Naive thymus-derived CD4-positive, alpha-beta T cell (primary cell): ENCODE results near the gene TBC1D4. TPM values are rescaled to one million over a fixed set of nuclear protein-coding genes. Genes with fewer than 3 reads are reported as not detected.

Source experiments
- ATAC-seq: fragments of 150-1000 bp; cut with Tn5 transposase; 2 replicates; pipeline ENCODE4 v1.10.0; 2021; ENCODE audit warnings: mild to moderate bottlenecking, moderate library complexity
- CTCF ChIA-PET: fragments of 350-600 bp; sonication (Branson Sonifier 250); formaldehyde crosslinking; loops from one replicate; lab custom pipeline; 2021; ENCODE audit warnings: antibody characterized with exemption; lab: Charles Lee
- POLR2A ChIA-PET: fragments of 350-600 bp; sonication (Branson Sonifier 250); formaldehyde crosslinking; loops from one replicate; lab custom pipeline; 2021; ENCODE audit warnings: antibody characterized with exemption, inconsistent platforms; lab: Charles Lee
- DNase-seq, 9 donors: peaks; one replicate each; pipeline versions ENCODE4 v3.0.0 to v3.0.0-alpha.2; 2020 to 2022; ENCODE audit warnings: mixed read lengths in 1 of 9
- H3K27ac ChIP-seq: one replicate; pipeline ENCODE4 v1.7.0; 2013; ENCODE audit warnings: mild to moderate bottlenecking, low read depth, low read length, moderate library complexity
- H3K27me3 ChIP-seq, 2 donors: one replicate each; pipeline ENCODE4 v1.7.0; 2013; ENCODE audit warnings: low read length in 2 of 2, mild to moderate bottlenecking in 2 of 2, moderate library complexity in 2 of 2; ENCODE audit not compliant: control insufficient read depth in 2 of 2, insufficient read depth in 2 of 2
- H3K36me3 ChIP-seq, 3 experiments: 1 replicate in 2 of 3; 2 replicates in 1 of 3; pipeline ENCODE4 v1.7.0; 2013; ENCODE audit warnings: low read length in 3 of 3, mild to moderate bottlenecking in 3 of 3, moderate library complexity in 1 of 3; ENCODE audit not compliant: insufficient read depth in 3 of 3, control insufficient read depth in 2 of 3
- H3K4me1 ChIP-seq, 2 donors: one replicate each; pipeline ENCODE4 v1.7.0; 2013; ENCODE audit warnings: low read length in 2 of 2, mild to moderate bottlenecking in 2 of 2, moderate library complexity in 1 of 2; ENCODE audit not compliant: control insufficient read depth in 2 of 2, insufficient read depth in 2 of 2
- H3K4me3 ChIP-seq: 2 replicates; pipeline ENCODE4 v1.7.0; 2013; ENCODE audit warnings: mild to moderate bottlenecking, low read length
- H3K9me3 ChIP-seq, 3 experiments: 1 replicate in 2 of 3; 2 replicates in 1 of 3; pipeline ENCODE4 v1.7.0; 2013; ENCODE audit warnings: low read length in 3 of 3; ENCODE audit not compliant: control insufficient read depth in 2 of 3
- H3K27ac Mint-ChIP-seq, 9 donors: one replicate each; pipeline ENCODE4 v1.8.0; 2020 to 2022; ENCODE audit warnings: mixed read lengths in 9 of 9, mild to moderate bottlenecking in 8 of 9, moderate library complexity in 5 of 9, inconsistent platforms in 2 of 9
- H3K27me3 Mint-ChIP-seq, 5 donors: one replicate each; pipeline ENCODE4 v1.8.0; 2021 to 2022; ENCODE audit warnings: mixed read lengths in 5 of 5, mild to moderate bottlenecking in 1 of 5
- H3K36me3 Mint-ChIP-seq, 5 donors: one replicate each; pipeline ENCODE4 v1.8.0; 2020 to 2022; ENCODE audit warnings: mixed read lengths in 5 of 5, mild to moderate bottlenecking in 3 of 5, inconsistent platforms in 1 of 5
- H3K4me1 Mint-ChIP-seq, 7 donors: one replicate each; pipeline ENCODE4 v1.8.0; 2020 to 2022; ENCODE audit warnings: mixed read lengths in 7 of 7, mild to moderate bottlenecking in 3 of 7, inconsistent platforms in 1 of 7
- H3K4me3 Mint-ChIP-seq, 10 donors: one replicate each; pipeline ENCODE4 v1.8.0; 2020 to 2022; ENCODE audit warnings: mild to moderate bottlenecking in 10 of 10, mixed read lengths in 10 of 10, moderate library complexity in 6 of 10, inconsistent platforms in 2 of 10
- H3K9me3 Mint-ChIP-seq, 11 donors: one replicate each; pipeline ENCODE4 v1.8.0; 2020 to 2022; ENCODE audit warnings: mixed read lengths in 11 of 11, mild to moderate bottlenecking in 4 of 11, inconsistent platforms in 1 of 11, moderate library complexity in 1 of 11
- intact Hi-C, 2 donors: fragments of 100-400 bp; cut with micrococcal nuclease; formaldehyde crosslinking; loops; one replicate each; pipeline ENCODE4 v1.15.1; 2023
- polyA plus RNA-seq, 2 donors: library from polyadenylated mRNA; unstranded; fragments of 300-500 nt; fragmentation: Illumina TruSeq; gene quantifications; one replicate each; pipeline ENCODE4 v1.2.3, GENCODE V29; 2021
- total RNA-seq, 6 experiments: library from RNA in 5 of 6; stranded (reverse) in 5 of 6; gene quantifications; 1 replicate in 5 of 6; 2 replicates in 1 of 6; pipeline ENCODE4 v1.2.3 and lab custom pipeline; 2021 to 2026

The TBC1D4 gene
- total and polyA plus RNA-seq, 7 experiments from 2014 or later = 12.4 to 73.8 (median 42.7) TPM

DNA sequence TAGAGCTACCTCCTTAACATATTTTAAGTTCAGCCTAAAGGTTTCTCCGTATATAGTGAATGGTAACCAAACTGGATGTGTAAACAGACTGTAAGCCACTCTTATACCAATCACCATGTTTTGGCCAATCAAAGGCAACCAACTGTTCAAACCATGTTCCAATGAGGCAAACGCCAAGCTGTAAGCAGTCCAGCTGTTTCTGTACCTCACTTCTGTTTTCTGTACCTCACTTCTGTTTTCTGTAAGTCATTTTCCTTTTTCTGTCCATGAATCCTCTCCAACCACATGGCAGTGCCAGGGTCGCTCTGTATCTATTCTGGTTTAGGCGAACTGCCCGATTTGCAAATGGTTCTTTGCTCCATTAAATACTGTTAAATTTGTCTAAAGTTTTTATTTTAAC is 31.3 kb upstream of the TBC1D4 start:
- no peaks in the 10 kb centered on the region for H3K4me1 ChIP-seq
- POLR2A ChIA-PET = no interaction called here
- intact Hi-C loops = no loop called here
- Mint-ChIP-seq H3K27ac (no peak overlapping the region), H3K9me3 (peaks cover 0 to 4% (median 0%) of the 10 kb centered on the region in 11 donors), H3K27me3 (peaks cover 0 to 18% (median 9%) of the 10 kb centered on the region in 5 donors), H3K4me1 (peaks cover 0 to 5% (median 0%) of the 10 kb centered on the region in 7 donors), H3K36me3 (no peaks in the 10 kb centered on the region), H3K4me3 (no peak overlapping the region)
- no peaks in the 10 kb centered on the region for H3K27me3 ChIP-seq
- CTCF ChIA-PET = no interaction called here
- no peak for DNase-seq
- no peak for ATAC-seq
- no peak overlapping the region for H3K27ac ChIP-seq
- no peaks in the 10 kb centered on the region for H3K36me3 ChIP-seq
- no peaks in the 10 kb centered on the region for H3K9me3 ChIP-seq
- H3K4me3 ChIP-seq = no peak overlapping the region

- Mint-ChIP-seq H3K27ac (no peak overlapping the region), H3K27me3 (peaks cover 0 to 18% (median 9%) of the 10 kb centered on the region in 5 donors), H3K9me3 (peaks cover 0 to 3% (median 0%) of the 10 kb centered on the region in 11 donors), H3K4me1 (peaks cover 0 to 5% (median 0%) of the 10 kb centered on the region in 7 donors), H3K4me3 (no peak overlapping the region), H3K36me3 (no peaks in the 10 kb centered on the region)
- ChIA-PET CTCF (no interaction called here), POLR2A (no interaction called here)
- Histone ChIP-seq H3K4me1 (no peaks in the 10 kb centered on the region), H3K9me3 (no peaks in the 10 kb centered on the region), H3K4me3 (no peak overlapping the region), H3K27ac (no peak overlapping the region), H3K36me3 (no peaks in the 10 kb centered on the region), H3K27me3 (no peaks in the 10 kb centered on the region)
- DNase-seq (no peak), ATAC-seq (no peak)
- intact Hi-C loops = no loop called here
Observed at GRCh38 chr13:75512253-75512652, 30.3 kb upstream of the TBC1D4 start.

- intact Hi-C loops = loop anchor here in 1 of 2 donors (2.0 kb wide), 1 partner anchor 28 kb away; the partner anchor contains the start of gene TBC1D4
- Mint-ChIP-seq H3K27ac (no peak overlapping the region), H3K27me3 (peaks cover 0 to 18% (median 9%) of the 10 kb centered on the region in 5 donors), H3K4me3 (no peak overlapping the region), H3K4me1 (peaks cover 0 to 5% (median 0%) of the 10 kb centered on the region in 7 donors), H3K9me3 (peaks cover 0 to 3% (median 0%) of the 10 kb centered on the region in 11 donors), H3K36me3 (no peaks in the 10 kb centered on the region)
- Histone ChIP-seq H3K4me3 (no peak overlapping the region), H3K36me3 (no peaks in the 10 kb centered on the region), H3K27me3 (no peaks in the 10 kb centered on the region), H3K27ac (no peak overlapping the region), H3K9me3 (no peaks in the 10 kb centered on the region), H3K4me1 (no peaks in the 10 kb centered on the region)
- DNase-seq = no peak
- POLR2A ChIA-PET = no interaction called here
- no peak for ATAC-seq
- CTCF ChIA-PET = no interaction called here
Observed at GRCh38 chr13:75511051-75511625, 29.2 kb upstream of the TBC1D4 start.

GRCh38 chr13:75508002-75508548 is 26.1 kb upstream of the TBC1D4 start:
- Mint-ChIP-seq H3K27me3 (peaks cover 1 to 8% (median 7%) of the 10 kb centered on the region in 5 donors), H3K4me3 (no peak overlapping the region), H3K4me1 (peaks cover 0 to 4% (median 0%) of the 10 kb centered on the region in 7 donors), H3K27ac (no peak overlapping the region), H3K9me3 (peaks cover 0 to 1% (median 0%) of the 10 kb centered on the region in 11 donors), H3K36me3 (no peaks in the 10 kb centered on the region)
- no peaks in the 10 kb centered on the region for H3K4me1 ChIP-seq
- POLR2A ChIA-PET = no interaction called here
- no peak for ATAC-seq
- CTCF ChIA-PET = no interaction called here
- H3K27me3 ChIP-seq = no peaks in the 10 kb centered on the region
- no peaks in the 10 kb centered on the region for H3K36me3 ChIP-seq
- no peaks in the 10 kb centered on the region for H3K9me3 ChIP-seq
- intact Hi-C loops = no loop called here
- DNase-seq = no peak
- no peak overlapping the region for H3K27ac ChIP-seq
- no peak overlapping the region for H3K4me3 ChIP-seq

GRCh38 chr13:75507027-75508001 is 25.3 kb upstream of the TBC1D4 start:
- Mint-ChIP-seq H3K9me3 (no peaks in the 10 kb centered on the region), H3K4me3 (no peak overlapping the region), H3K4me1 (peaks cover 0 to 2% (median 0%) of the 10 kb centered on the region in 7 donors), H3K36me3 (no peaks in the 10 kb centered on the region), H3K27me3 (peaks cover 0 to 5% (median 3%) of the 10 kb centered on the region in 5 donors), H3K27ac (no peak overlapping the region)
- H3K4me3 ChIP-seq = no peak overlapping the region
- ATAC-seq = peak; percentile 16
- H3K9me3 ChIP-seq = no peaks in the 10 kb centered on the region
- no peaks in the 10 kb centered on the region for H3K4me1 ChIP-seq
- no peaks in the 10 kb centered on the region for H3K36me3 ChIP-seq
- intact Hi-C loops = no loop called here
- H3K27ac ChIP-seq = no peak overlapping the region
- ChIA-PET POLR2A (no interaction called here), CTCF (no interaction called here)
- no peaks in the 10 kb centered on the region for H3K27me3 ChIP-seq
- DNase-seq = no peak

GRCh38 chr13:75506018-75506417 is 24.0 kb upstream of the TBC1D4 start:
- H3K27me3 ChIP-seq = no peaks in the 10 kb centered on the region
- H3K36me3 Mint-ChIP-seq = no peaks in the 10 kb centered on the region
- no peak overlapping the region for H3K4me3 Mint-ChIP-seq
- DNase-seq = no peak
- ChIA-PET CTCF (no interaction called here), POLR2A (no interaction called here)
- no peaks in the 10 kb centered on the region for H3K9me3 Mint-ChIP-seq
- no peak for ATAC-seq
- peaks cover 0 to 5% (median 3%) of the 10 kb centered on the region in 5 donors for H3K27me3 Mint-ChIP-seq
- no peak overlapping the region for H3K27ac Mint-ChIP-seq
- no peaks in the 10 kb centered on the region for H3K9me3 ChIP-seq
- no peak overlapping the region for H3K27ac ChIP-seq
- intact Hi-C loops = no loop called here
- no peak overlapping the region for H3K4me3 ChIP-seq
- H3K4me1 ChIP-seq = no peaks in the 10 kb centered on the region
- no peaks in the 10 kb centered on the region for H3K36me3 ChIP-seq
- H3K4me1 Mint-ChIP-seq = no peaks in the 10 kb centered on the region
